Muscle of leg (tissue), 11 donors: ENCODE results near the gene ZNF654. TPM values are rescaled to one million over a fixed set of nuclear protein-coding genes. Genes with fewer than 3 reads are reported as not detected.

Source experiments
- DNase-seq: peaks from one replicate; pipeline ENCODE4 v3.0.0; 2013
- H3K27ac ChIP-seq: one replicate; pipeline ENCODE4 v1.5.1; 2013; ENCODE audit warnings: mild to moderate bottlenecking, low read length, control low read depth
- H3K27me3 ChIP-seq: one replicate; pipeline ENCODE4 v1.6.1; 2013; ENCODE audit warnings: low read length; ENCODE audit not compliant: control insufficient read depth, insufficient read depth
- H3K36me3 ChIP-seq: one replicate; pipeline ENCODE4 v1.6.1; 2013; ENCODE audit warnings: low read length; ENCODE audit not compliant: control insufficient read depth, insufficient read depth
- H3K4me1 ChIP-seq: one replicate; pipeline ENCODE4 v1.6.1; 2013; ENCODE audit warnings: low read length; ENCODE audit not compliant: control insufficient read depth, insufficient read depth
- H3K4me3 ChIP-seq: one replicate; pipeline ENCODE4 v1.5.1; 2013; ENCODE audit warnings: low read length, control low read depth
- H3K9me3 ChIP-seq: replicated peaks from 2 replicates; pipeline ENCODE4 v1.6.1; 2013; ENCODE audit warnings: low read depth, low read length; ENCODE audit not compliant: control insufficient read depth
- WGBS: methylation state at CpG from one replicate; pipeline ENCODE4 v1.1.5; 2013; ENCODE audit warnings: missing lambda C conversion rate; ENCODE audit not compliant: insufficient coverage; 5-methylcytosine and 5-hydroxymethylcytosine counted together
- polyA plus RNA-seq, 8 donors: library from polyadenylated mRNA; unstranded; fragments of 120-200 nt; gene quantifications; one replicate each; pipeline versions ENCODE4 v1.2.1 to v1.2.3, GENCODE V29; 2013; ENCODE audit warnings: inconsistent platforms in 1 of 8, low replicate concordance in 1 of 8; ENCODE audit not compliant: insufficient read length in 8 of 8, insufficient read depth in 1 of 8
- total RNA-seq: library from RNA; stranded (reverse); fragments of 120-200 nt; gene quantifications from one replicate; pipeline ENCODE4 v1.2.4, GENCODE V29; 2013

Gene ZNF654
- total and polyA plus RNA-seq, 9 donors, result 8.6 to 14.7 (median 10.2) TPM

- DNase-seq, result no peak
- H3K27ac ChIP-seq, result peak overlapping the region; percentile 0
- H3K4me3 ChIP-seq, result no peak overlapping the region
- no CpG with 5 or more reads among the region's 2 CpGs for WGBS
- H3K4me1 ChIP-seq, result no peaks in the 10 kb centered on the region
- H3K27me3 ChIP-seq, result no peaks in the 10 kb centered on the region
- no peaks in the 10 kb centered on the region for H3K9me3 ChIP-seq
- no peaks in the 10 kb centered on the region for H3K36me3 ChIP-seq
Measured at GRCh38 chr3:88032245-88032644, 26.8 kb upstream of the ZNF654 start.

- DNase-seq, result no peak
- no peaks in the 10 kb centered on the region for H3K36me3 ChIP-seq
- H3K27me3 ChIP-seq, result no peaks in the 10 kb centered on the region
- no peak overlapping the region for H3K27ac ChIP-seq
- H3K9me3 ChIP-seq, result no peaks in the 10 kb centered on the region
- H3K4me3 ChIP-seq, result no peak overlapping the region
- WGBS, result no CpG with 5 or more reads among the region's 2 CpGs
- no peaks in the 10 kb centered on the region for H3K4me1 ChIP-seq
Measured at GRCh38 chr3:88033079-88033478, 26.0 kb upstream of the ZNF654 start.

GRCh38 chr3:88033808-88034207 lies 25.2 kb upstream of the ZNF654 start:
- H3K9me3 ChIP-seq, result no peaks in the 10 kb centered on the region
- WGBS, result no CpG with 5 or more reads among the region's 2 CpGs
- no peaks in the 10 kb centered on the region for H3K27me3 ChIP-seq
- no peak overlapping the region for H3K27ac ChIP-seq
- no peak for DNase-seq
- H3K4me3 ChIP-seq, result no peak overlapping the region
- H3K36me3 ChIP-seq, result no peaks in the 10 kb centered on the region
- H3K4me1 ChIP-seq, result no peaks in the 10 kb centered on the region

- Histone ChIP-seq H3K9me3 (no peaks in the 10 kb centered on the region), H3K27me3 (no peaks in the 10 kb centered on the region), H3K36me3 (no peaks in the 10 kb centered on the region), H3K4me3 (no peak overlapping the region), H3K27ac (no peak overlapping the region), H3K4me1 (no peaks in the 10 kb centered on the region)
- WGBS, result 74% methylated on average over 6 of the region's 8 CpGs
- DNase-seq, result no peak
Measured at GRCh38 chr3:88034491-88035275, 24.4 kb upstream of the ZNF654 start.

- H3K27ac ChIP-seq, result no peak overlapping the region
- no peaks in the 10 kb centered on the region for H3K9me3 ChIP-seq
- WGBS, result 36% methylated on average over 2 of the region's 5 CpGs
- no peaks in the 10 kb centered on the region for H3K27me3 ChIP-seq
- no peak overlapping the region for H3K4me3 ChIP-seq
- H3K36me3 ChIP-seq, result no peaks in the 10 kb centered on the region
- no peaks in the 10 kb centered on the region for H3K4me1 ChIP-seq
- DNase-seq, result no peak
Measured at GRCh38 chr3:88036221-88036620, 22.8 kb upstream of the ZNF654 start.

GRCh38 chr3:88038566-88038965 lies 20.5 kb upstream of the ZNF654 start:
- no peaks in the 10 kb centered on the region for H3K36me3 ChIP-seq
- no peaks in the 10 kb centered on the region for H3K9me3 ChIP-seq
- no peak overlapping the region for H3K4me3 ChIP-seq
- no peaks in the 10 kb centered on the region for H3K27me3 ChIP-seq
- H3K27ac ChIP-seq, result no peak overlapping the region
- 75% methylated on average over 1 of the region's 2 CpGs for WGBS
- no peak for DNase-seq
- no peaks in the 10 kb centered on the region for H3K4me1 ChIP-seq

- Histone ChIP-seq H3K27ac (no peak overlapping the region), H3K9me3 (no peaks in the 10 kb centered on the region), H3K36me3 (no peaks in the 10 kb centered on the region), H3K4me3 (no peak overlapping the region), H3K4me1 (no peaks in the 10 kb centered on the region), H3K27me3 (no peaks in the 10 kb centered on the region)
- WGBS, result 91% methylated on average over 2 of the region's 4 CpGs
- no peak for DNase-seq
Measured at GRCh38 chr3:88040529-88040928, 18.5 kb upstream of the ZNF654 start.

- no peak for DNase-seq
- 83% methylated on average over 1 of the region's 3 CpGs for WGBS
- H3K27ac ChIP-seq, result no peak overlapping the region
- no peaks in the 10 kb centered on the region for H3K4me1 ChIP-seq
- H3K36me3 ChIP-seq, result no peaks in the 10 kb centered on the region
- no peak overlapping the region for H3K4me3 ChIP-seq
- H3K9me3 ChIP-seq, result no peaks in the 10 kb centered on the region
- no peaks in the 10 kb centered on the region for H3K27me3 ChIP-seq
Measured at GRCh38 chr3:88041005-88041404, 18.1 kb upstream of the ZNF654 start.

- no peaks in the 10 kb centered on the region for H3K4me1 ChIP-seq
- no peak overlapping the region for H3K27ac ChIP-seq
- no peaks in the 10 kb centered on the region for H3K27me3 ChIP-seq
- no peaks in the 10 kb centered on the region for H3K36me3 ChIP-seq
- H3K9me3 ChIP-seq, result no peaks in the 10 kb centered on the region
- H3K4me3 ChIP-seq, result no peak overlapping the region
- no CpG with 5 or more reads among the region's 1 CpG for WGBS
- DNase-seq, result no peak
Measured at GRCh38 chr3:88044411-88044810, 14.6 kb upstream of the ZNF654 start.

GRCh38 chr3:88046766-88047165 lies 12.3 kb upstream of the ZNF654 start:
- no peak overlapping the region for H3K27ac ChIP-seq
- DNase-seq, result no peak
- no peaks in the 10 kb centered on the region for H3K27me3 ChIP-seq
- no peaks in the 10 kb centered on the region for H3K36me3 ChIP-seq
- WGBS, result 55% methylated on average over 2 of the region's 5 CpGs
- H3K4me1 ChIP-seq, result no peaks in the 10 kb centered on the region
- H3K4me3 ChIP-seq, result no peak overlapping the region
- no peaks in the 10 kb centered on the region for H3K9me3 ChIP-seq
